Spleen (tissue), 7 donors: ENCODE measurements around the gene RNU6-8.

Source experiments
- POLR2A ChIP-seq, 3 donors: fragments of 450-650 bp; IDR thresholded peaks; one replicate each; pipeline ENCODE4 v1.5.1; 2017; ENCODE audit warnings: antibody characterized with exemption in 3 of 3, mild to moderate bottlenecking in 1 of 3
- TF ChIP-seq, protein P1 (sequence below), 11 experiments: fragments of 200-600 bp in 7 of 11; fragments of 450-650 bp in 4 of 11; sonication (generic) in 4 of 11; IDR thresholded peaks in 8 of 11; conservative IDR thresholded peaks in 3 of 11; 1 replicate in 7 of 11; 2 replicates in 4 of 11; pipeline versions ENCODE4 v1.4.0 to v1.8.0; 2016 to 2021; ENCODE audit warnings: antibody characterized with exemption in 11 of 11, inconsistent platforms in 4 of 11, mild to moderate bottlenecking in 1 of 11
- donor health status: DM: no; HTN: no; CAD: no; lungs with moderate emphysema.
- donor health status: DM: no; HTN: no; CAD: no.
- donor health status: DM: no; HTN: no; CAD: no.

- TF ChIP-seq POLR2A (IDR thresholded peaks at IDR 0.05): no peak
- TF ChIP-seq, protein P1, sequence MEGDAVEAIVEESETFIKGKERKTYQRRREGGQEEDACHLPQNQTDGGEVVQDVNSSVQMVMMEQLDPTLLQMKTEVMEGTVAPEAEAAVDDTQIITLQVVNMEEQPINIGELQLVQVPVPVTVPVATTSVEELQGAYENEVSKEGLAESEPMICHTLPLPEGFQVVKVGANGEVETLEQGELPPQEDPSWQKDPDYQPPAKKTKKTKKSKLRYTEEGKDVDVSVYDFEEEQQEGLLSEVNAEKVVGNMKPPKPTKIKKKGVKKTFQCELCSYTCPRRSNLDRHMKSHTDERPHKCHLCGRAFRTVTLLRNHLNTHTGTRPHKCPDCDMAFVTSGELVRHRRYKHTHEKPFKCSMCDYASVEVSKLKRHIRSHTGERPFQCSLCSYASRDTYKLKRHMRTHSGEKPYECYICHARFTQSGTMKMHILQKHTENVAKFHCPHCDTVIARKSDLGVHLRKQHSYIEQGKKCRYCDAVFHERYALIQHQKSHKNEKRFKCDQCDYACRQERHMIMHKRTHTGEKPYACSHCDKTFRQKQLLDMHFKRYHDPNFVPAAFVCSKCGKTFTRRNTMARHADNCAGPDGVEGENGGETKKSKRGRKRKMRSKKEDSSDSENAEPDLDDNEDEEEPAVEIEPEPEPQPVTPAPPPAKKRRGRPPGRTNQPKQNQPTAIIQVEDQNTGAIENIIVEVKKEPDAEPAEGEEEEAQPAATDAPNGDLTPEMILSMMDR (IDR thresholded peaks at IDR 0.05 in 8 of 11, conservative IDR thresholded peaks at IDR 0.05 in 3 of 11): no peak
These were observed 874 bp upstream of the RNU6-8 start for GRCh38 chr14:32203928-32204357.
